Suppressor macrophage treated with lipopolysaccharide for 1 hour (primary cell): Measurements from ENCODE around the gene ADTRP.

Source experiments
- DNase-seq, 3 donors: peaks; one replicate each; pipeline ENCODE4 v3.0.0-alpha.2; 2020 to 2022

The ADTRP gene

GRCh38 chr6:11778648-11779328, at the start of gene ADTRP:
Gene ADTRP (minus strand): TSS chr6:11778803. CDS start chr6:11778759, 44 bp downstream.
- DNase-seq: peak; percentile 56 to 60 (median 59)

DNA sequence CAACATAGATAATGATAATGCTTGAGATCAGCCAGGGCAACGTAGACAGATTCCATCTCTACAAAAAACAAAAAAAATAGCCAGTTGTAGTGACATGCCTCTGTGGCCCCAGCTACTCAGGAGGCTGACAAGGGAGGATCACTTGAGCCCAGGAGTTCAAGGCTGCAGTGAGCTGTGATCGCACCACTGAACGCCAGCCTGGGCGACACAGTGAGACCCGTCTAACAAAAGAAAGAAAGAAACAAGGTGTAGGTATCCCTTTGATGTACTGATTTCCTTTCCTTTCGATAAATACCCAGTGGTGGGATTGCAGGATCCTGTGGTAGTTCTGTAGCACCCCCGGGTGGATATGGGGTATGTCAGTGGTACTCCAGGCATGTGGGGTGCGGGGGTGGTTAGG, 48.2 kb upstream of the ADTRP start:
- DNase-seq: no peak

GRCh38 chr6:11824986-11825385, 46.4 kb upstream of the ADTRP start:
- DNase-seq: peak; percentile 91 to 95 (median 95)

- no peak for DNase-seq
Observed at GRCh38 chr6:11822346-11822745, 43.7 kb upstream of the ADTRP start.

- no peak for DNase-seq
Observed at GRCh38 chr6:11821781-11822180, 43.2 kb upstream of the ADTRP start.

GRCh38 chr6:11820821-11821220, 42.2 kb upstream of the ADTRP start:
- peak; percentile 33 to 45 (median 42) for DNase-seq

GRCh38 chr6:11819486-11819885, 40.9 kb upstream of the ADTRP start:
- no peak for DNase-seq

DNA sequence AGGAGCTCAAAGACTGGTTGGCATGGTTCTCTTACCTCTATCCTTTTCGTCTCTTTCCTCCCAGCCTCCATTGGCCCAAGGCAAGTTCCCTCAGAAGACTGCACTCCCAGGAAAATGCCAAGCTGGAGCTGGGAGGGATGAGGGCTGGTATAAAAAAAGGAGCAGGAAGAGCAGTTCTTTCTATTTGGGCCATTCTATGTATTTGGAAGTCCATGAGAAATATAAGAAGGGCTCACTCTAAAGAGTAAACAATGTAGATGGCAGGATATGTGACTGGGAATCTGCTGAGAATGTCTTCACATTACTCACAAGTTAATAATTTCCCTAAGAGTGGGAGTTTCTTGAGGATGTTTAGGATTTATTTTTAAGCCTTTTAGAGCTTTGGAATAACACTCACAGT, 36.6 kb upstream of the ADTRP start:
- DNase-seq: peak in 1 of 3 donors; percentile 23

- DNase-seq: no peak
Observed at GRCh38 chr6:11814819-11815218, 36.2 kb upstream of the ADTRP start.

- DNase-seq: peak; percentile 79 to 83 (median 79)
Observed at GRCh38 chr6:11814106-11814505, 35.5 kb upstream of the ADTRP start.

- DNase-seq: no peak
Observed at GRCh38 chr6:11813606-11814005, 35.0 kb upstream of the ADTRP start.

- DNase-seq: no peak
Observed at GRCh38 chr6:11812951-11813350, 34.3 kb upstream of the ADTRP start.

GRCh38 chr6:11812439-11812838, 33.8 kb upstream of the ADTRP start:
- DNase-seq: no peak

- DNase-seq: no peak
Observed at GRCh38 chr6:11811644-11812264, 33.2 kb upstream of the ADTRP start.

- no peak for DNase-seq
Observed at GRCh38 chr6:11810854-11811643, 32.4 kb upstream of the ADTRP start.

DNA sequence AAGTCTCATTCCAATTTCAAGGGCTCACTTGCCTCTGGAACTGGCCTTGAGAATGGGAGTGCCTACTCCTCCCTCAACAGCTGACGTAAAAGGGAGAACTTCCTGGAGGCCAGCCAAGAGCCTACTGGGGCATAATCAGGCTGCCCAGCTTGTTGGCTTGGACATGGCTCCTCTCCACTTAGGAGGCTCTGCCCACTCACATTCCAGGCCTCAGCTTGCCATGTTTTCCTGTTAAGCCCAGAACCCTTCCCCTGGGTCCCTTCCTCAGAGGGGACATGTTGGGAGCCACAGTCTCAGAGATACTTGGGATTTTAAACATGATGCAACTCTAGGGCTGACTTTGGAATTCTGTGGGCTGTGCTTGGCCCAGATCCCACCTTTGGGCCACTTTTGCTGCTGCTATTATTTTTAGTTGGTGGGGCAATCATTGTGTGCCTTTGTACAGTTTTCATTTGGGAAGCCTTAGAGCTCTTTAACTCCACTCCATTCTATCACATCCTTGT, 31.5 kb upstream of the ADTRP start:
- peak in 2 of 3 donors; percentile 34 to 55 for DNase-seq

- no peak for DNase-seq
Observed at GRCh38 chr6:11808054-11808453, 29.5 kb upstream of the ADTRP start.

DNA sequence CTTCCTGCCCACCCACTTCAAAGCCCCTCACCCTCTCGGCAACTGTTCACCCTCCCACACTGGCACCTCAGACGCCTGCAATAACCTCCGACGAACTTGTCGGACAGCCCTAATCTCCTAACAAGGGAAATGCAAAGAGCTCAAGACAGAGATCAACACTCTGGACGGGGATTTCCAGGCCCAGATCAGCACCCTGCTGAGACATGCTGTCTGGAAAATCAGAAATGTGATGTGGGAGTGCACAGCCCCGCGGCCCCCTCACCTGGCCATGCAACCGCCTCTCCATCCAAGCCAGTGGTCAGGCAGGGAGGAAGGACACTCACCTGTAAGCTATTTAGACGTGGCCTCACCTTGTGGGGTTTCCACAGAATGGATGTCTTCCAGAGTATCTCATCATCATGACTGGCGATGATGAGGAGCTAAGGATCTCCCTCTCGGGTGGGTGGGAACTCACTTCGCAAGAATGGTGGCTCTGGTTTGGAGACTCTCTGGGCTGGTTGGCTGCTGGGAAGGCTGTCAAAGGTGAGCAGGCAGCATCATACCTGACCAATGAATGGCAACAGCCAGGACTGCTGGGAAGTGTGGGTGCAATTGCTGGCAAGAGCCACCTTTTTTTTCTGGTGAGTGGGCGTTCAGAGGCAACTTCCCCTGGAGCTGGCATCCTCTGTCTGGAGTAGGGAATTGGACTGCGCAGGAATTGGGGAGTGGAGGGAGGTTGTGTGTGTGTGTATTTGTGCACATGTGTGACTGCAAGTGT, 28.1 kb upstream of the ADTRP start:
- DNase-seq: peak in 2 of 3 donors; percentile 28 to 29

DNA sequence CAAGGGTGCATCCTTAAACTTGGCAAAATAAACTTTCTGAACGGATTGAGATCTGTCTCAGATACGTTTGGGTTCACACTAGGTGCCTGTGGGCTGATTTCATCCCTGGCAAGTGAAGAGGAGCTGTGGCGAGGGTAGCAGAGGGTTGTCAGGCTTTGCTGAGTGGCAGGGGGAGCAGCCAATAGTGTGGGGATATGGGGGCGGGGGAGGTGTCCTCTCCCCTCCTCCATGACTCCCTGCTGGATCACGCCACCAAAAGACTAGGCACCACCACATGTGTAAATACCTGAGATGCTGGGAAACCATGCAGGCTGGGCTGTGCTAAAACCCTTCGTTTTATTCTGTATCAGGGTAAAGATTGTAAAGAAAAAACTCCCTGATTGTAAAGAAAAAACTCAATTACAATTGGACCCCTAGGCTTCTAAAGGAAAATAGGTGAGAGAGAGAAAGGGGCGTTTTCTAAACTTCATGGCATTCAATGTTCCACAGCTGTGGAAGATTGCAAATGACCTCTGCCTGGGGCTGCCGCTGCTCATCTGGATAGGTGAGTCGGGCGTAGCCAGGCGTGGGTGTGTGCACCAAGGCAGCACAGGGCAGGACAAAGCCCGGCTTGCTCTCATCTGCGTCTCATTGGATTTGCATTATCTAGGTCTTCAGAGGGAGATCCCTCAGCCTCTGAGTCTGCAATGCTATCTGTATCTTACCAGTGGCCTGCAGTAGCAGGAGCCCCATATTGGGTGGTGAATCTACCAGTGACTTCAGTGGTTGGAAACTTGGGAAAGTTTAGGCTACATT, 26.9 kb upstream of the ADTRP start:
- no peak for DNase-seq

GRCh38 chr6:11804701-11805100, 26.1 kb upstream of the ADTRP start:
- DNase-seq: peak; percentile 29 to 57 (median 34)

DNA sequence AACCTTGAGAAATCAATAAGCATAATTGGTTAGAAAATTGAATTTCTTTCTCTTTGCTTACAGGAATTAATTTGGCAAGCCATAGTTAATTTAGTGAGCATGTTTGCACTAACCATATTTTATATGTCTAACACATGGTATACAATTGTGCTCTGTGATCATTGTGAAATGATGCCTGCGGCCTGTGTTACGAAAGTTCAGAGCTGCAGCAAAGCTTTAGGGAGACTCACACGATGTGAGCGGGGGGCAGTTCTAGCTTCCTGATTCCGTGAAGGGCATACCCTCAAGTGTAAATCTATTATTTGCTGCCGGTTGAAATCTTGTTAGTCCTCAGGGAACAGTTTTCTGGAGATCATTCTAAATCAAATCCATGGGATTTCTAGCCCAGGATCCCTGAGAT, 25.5 kb upstream of the ADTRP start:
- DNase-seq: peak; percentile 65 to 74 (median 67)

DNA sequence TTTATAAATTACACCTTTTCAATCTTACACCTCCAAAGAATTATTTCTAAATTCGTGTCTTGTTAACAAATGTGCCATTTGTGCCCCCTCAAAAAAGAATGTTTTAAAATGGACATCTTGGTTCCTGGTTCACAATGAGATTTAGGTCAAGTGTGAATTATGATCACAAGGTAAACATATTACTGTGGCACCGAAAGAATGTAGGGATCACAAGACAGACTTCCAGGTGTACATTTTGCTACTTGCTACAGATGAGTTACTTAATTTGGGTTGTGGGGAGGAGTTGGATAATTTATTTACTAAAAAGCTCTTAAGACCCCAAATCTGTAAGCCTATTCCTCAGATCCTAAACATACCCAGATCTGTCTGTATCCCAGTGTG, 25.0 kb upstream of the ADTRP start:
- DNase-seq: no peak
